Kidney (tissue), 14 donors: ENCODE results near the gene WWOX. TPM values are rescaled to one million over a fixed set of nuclear protein-coding genes. Genes with fewer than 3 reads are reported as not detected.
"Not testable (repeated sequence)": the region's sequence is repeated elsewhere in the genome, so short reads cannot be mapped to it uniquely, and the experiment has no call there.

Experiments
- DNase-seq, 5 donors: peaks; one replicate each; pipeline ENCODE4 v3.0.0-alpha.2; 2013 to 2020
- FAIRE-seq: peaks from 2 replicates; lab custom pipeline; 2012; peaks lifted over from hg19 to GRCh38; lab: Jason Lieb, UNC
- H3K27ac ChIP-seq, 2 donors: one replicate each; pipeline ENCODE4 v1.7.0; 2013; ENCODE audit warnings: low read depth in 2 of 2, low read length in 2 of 2, inconsistent platforms in 1 of 2
- H3K27me3 ChIP-seq: one replicate; pipeline ENCODE4 v1.7.1; 2013; ENCODE audit warnings: low read length, inconsistent platforms; ENCODE audit not compliant: control insufficient read depth, insufficient read depth
- H3K36me3 ChIP-seq, 3 donors: one replicate each; pipeline versions ENCODE4 v1.7.0 to v1.7.1; 2013; ENCODE audit warnings: low read length in 3 of 3, control low read depth in 1 of 3, inconsistent platforms in 1 of 3; ENCODE audit not compliant: insufficient read depth in 3 of 3, control insufficient read depth in 2 of 3
- H3K4me1 ChIP-seq, 3 donors: one replicate each; pipeline versions ENCODE4 v1.7.0 to v1.7.1; 2013; ENCODE audit warnings: low read length in 3 of 3, inconsistent platforms in 1 of 3, low read depth in 1 of 3; ENCODE audit not compliant: control insufficient read depth in 2 of 3, insufficient read depth in 2 of 3
- H3K4me3 ChIP-seq, 3 donors: one replicate each; pipeline versions ENCODE4 v1.7.0 to v1.8.1; 2013; ENCODE audit warnings: low read length in 3 of 3, control low read depth in 1 of 3, inconsistent platforms in 1 of 3
- H3K9ac ChIP-seq, 3 donors: one replicate each; pipeline versions ENCODE4 v1.7.0 to v1.7.1; 2013; ENCODE audit warnings: low read length in 3 of 3, control low read depth in 1 of 3, inconsistent platforms in 1 of 3
- H3K9me3 ChIP-seq, 3 donors: one replicate each; pipeline versions ENCODE4 v1.7.0 to v1.7.1; 2013; ENCODE audit warnings: low read length in 3 of 3, control low read depth in 1 of 3, inconsistent platforms in 1 of 3; ENCODE audit not compliant: control insufficient read depth in 2 of 3, insufficient read depth in 1 of 3
- intact Hi-C: fragments of 100-400 bp; cut with DNase I; formaldehyde crosslinking; loops from one replicate; pipeline ENCODE4 v1.11.1; 2022
- polyA plus RNA-seq: library from polyadenylated mRNA; stranded (reverse); fragments of 350-450 nt; fragmentation: Illumina TruSeq; extraction: RNeasy Lipid Tissue Mini Kit (QIAGEN cat#74804); gene quantifications from one replicate; pipeline ENCODE4 v1.2.3, GENCODE V29; 2014; ENCODE audit warnings: low read depth, low replicate concordance; ENCODE audit not compliant: insufficient read depth
- total RNA-seq: library from RNA; stranded (reverse); fragmentation: NEBNext Ultra II Directional; extraction: Animal tissue kit (Norgen Biotek cat#: 25700); gene quantifications from one replicate; pipeline ENCODE4 v1.2.1, GENCODE V29; 2021
- TF ChIP-seq, protein P1 (sequence below): IDR thresholded peaks from 3 replicates; pipeline ENCODE4 v1.5.1; 2012; ENCODE audit warnings: mild to moderate bottlenecking, moderate library complexity, borderline replicate concordance; ENCODE audit not compliant: insufficient read depth; ENCODE audit errors: extremely low read depth
- donor health status: control.
- donor health status: control.
- donor health status: control.
- donor health status: control.
- donor health status: control.
- donor health status: DM: yes; HTN: yes; CAD: no.
- donor health status: Normal renal cell carcinoma (clear cell type).

Gene WWOX
- total and polyA plus RNA-seq, 2 donors from 2014 or later, result 22.5 to 30.3 TPM

DNA sequence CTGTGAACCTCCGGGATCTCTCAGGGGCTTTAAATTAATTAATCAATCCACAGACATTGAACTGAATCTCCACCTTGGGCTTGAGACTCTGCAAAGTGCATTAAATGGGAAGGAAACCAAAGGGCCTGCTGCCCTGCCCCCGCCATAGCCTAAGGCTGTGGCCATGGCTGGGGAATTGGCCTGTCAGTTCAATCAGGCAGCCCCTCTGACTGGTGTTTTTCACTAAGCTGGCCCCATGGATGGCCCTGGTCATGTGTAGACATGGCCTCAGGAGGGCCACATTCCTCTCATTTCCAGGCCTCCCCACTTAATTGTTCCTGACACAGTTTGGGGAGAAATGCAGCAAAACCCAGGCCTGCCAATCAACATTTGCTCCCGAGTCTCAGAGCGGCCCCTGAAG lies 499.8 kb downstream of the WWOX start:
- Histone ChIP-seq H3K9me3 (no peaks in the 10 kb centered on the region), H3K27ac (no peak overlapping the region), H3K4me3 (no peak overlapping the region), H3K4me1 (no peaks in the 10 kb centered on the region), H3K9ac (no peak overlapping the region), H3K27me3 (no peaks in the 10 kb centered on the region), H3K36me3 (no peaks in the 10 kb centered on the region)
- TF ChIP-seq, protein P1, sequence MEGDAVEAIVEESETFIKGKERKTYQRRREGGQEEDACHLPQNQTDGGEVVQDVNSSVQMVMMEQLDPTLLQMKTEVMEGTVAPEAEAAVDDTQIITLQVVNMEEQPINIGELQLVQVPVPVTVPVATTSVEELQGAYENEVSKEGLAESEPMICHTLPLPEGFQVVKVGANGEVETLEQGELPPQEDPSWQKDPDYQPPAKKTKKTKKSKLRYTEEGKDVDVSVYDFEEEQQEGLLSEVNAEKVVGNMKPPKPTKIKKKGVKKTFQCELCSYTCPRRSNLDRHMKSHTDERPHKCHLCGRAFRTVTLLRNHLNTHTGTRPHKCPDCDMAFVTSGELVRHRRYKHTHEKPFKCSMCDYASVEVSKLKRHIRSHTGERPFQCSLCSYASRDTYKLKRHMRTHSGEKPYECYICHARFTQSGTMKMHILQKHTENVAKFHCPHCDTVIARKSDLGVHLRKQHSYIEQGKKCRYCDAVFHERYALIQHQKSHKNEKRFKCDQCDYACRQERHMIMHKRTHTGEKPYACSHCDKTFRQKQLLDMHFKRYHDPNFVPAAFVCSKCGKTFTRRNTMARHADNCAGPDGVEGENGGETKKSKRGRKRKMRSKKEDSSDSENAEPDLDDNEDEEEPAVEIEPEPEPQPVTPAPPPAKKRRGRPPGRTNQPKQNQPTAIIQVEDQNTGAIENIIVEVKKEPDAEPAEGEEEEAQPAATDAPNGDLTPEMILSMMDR, result no peak
- intact Hi-C loops, result no loop called here
- FAIRE-seq, result no peak
- DNase-seq, result no peak

DNA sequence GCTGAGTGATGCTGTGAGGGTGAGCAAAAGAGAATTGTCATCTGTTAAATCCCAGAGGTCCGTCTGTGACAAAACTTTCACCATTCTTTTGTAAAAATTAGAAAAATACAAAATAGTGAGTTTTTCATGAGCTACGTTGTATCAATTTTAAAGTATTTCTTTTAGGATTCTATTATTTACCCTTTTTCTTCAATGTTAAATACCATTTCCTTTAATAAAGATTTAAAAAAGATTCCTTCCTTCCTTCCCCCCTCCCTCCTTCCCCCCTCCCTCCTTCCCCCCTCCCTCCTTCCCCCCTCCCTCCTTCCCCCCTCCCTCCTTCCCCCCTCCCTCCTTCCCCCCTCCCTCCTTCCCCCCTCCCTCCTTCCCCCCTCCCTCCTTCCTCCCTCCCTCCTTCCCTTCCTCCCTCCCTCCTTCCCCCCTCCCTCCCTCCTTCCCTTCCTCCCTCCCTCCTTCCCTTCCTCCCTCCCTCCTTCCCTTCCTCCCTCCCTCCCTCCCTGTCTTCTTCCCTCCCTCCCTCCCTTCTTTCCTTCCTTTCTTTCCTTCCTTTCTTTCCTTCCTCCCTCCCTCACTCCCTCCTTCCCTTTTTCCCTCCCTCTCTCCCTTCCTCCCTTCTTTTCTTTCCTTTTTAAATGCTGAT lies 505.1 kb downstream of the WWOX start:
- DNase-seq, H3K9ac ChIP-seq, intact Hi-C loops, H3K4me1 ChIP-seq, H3K27ac ChIP-seq, FAIRE-seq, H3K4me3 ChIP-seq, H3K27me3 ChIP-seq, H3K9me3 ChIP-seq, H3K36me3 ChIP-seq: not testable (repeated sequence)

DNA sequence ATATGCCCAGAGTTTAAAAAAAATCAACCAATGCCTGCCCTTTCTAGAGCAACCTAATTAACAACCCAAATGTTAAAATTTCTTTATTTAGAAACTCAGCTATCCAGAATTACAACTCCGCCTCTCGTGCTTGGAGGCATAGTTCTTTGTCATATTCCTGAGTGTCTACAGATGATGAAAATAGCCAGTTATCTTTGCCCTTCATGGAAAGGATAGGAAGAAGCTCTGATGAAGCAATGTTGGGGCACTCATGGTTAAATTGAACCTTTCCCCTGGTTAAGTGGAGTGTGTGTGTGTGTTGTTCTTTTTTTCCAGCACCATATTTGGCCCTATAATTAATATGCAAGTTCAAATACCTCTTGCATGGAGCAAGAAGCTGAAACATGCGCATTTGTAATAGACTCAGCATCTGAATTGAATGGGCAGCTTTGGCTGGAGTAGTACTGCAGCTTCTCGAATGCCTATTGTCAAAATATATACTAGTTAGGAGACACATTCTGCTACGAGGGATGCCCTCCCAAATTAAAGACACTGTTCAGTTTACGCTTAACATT lies 506.2 kb downstream of the WWOX start:
- intact Hi-C loops, result no loop called here
- no peaks in the 10 kb centered on the region for H3K27me3 ChIP-seq
- no peaks in the 10 kb centered on the region for H3K36me3 ChIP-seq
- no peaks in the 10 kb centered on the region for H3K9me3 ChIP-seq
- FAIRE-seq (no peak), DNase-seq (no peak)
- no peak overlapping the region for H3K4me3 ChIP-seq
- no peak overlapping the region for H3K27ac ChIP-seq
- TF ChIP-seq, protein P1, result no peak
- peaks cover 0 to 7% (median 4%) of the 10 kb centered on the region in 3 donors for H3K4me1 ChIP-seq
- H3K9ac ChIP-seq, result no peak overlapping the region

DNA sequence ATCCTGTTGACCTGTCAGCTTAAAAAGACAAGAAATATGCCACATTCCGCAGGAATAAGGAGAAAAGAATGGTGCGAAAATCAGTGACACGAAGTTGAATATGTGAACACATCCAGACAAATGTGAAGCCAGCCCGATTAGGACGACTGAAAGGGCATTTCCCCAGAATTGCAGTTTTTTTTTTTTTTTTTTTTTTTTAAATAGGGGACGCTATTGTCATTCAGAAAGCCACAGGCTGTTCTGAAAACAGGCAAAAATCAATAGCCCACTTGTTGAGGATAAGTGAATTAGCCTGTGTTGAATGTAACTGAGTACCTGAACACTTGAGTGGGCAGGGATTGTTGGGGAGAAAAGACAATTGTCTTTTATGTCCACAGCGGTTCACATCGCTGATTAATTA lies 507.1 kb downstream of the WWOX start:
- Histone ChIP-seq H3K9ac (no peak overlapping the region), H3K4me1 (peaks cover 0 to 7% (median 4%) of the 10 kb centered on the region in 3 donors), H3K27me3 (no peaks in the 10 kb centered on the region), H3K4me3 (no peak overlapping the region), H3K9me3 (no peaks in the 10 kb centered on the region), H3K27ac (no peak overlapping the region), H3K36me3 (no peaks in the 10 kb centered on the region)
- intact Hi-C loops, result no loop called here
- FAIRE-seq (no peak), DNase-seq (no peak)
- TF ChIP-seq, protein P1, result no peak
